ENCODE data around the gene F10. TPM values are rescaled to one million over a fixed set of nuclear protein-coding genes. Genes with fewer than 3 reads are reported as not detected.
"Not testable (repeated sequence)": the region's sequence is repeated elsewhere in the genome, so short reads cannot be mapped to it uniquely, and the experiment has no call there.

F10 gene
- total and polyA plus RNA-seq, 8 donors, result 1.1 to 59.4 (median 3.8) TPM

DNA sequence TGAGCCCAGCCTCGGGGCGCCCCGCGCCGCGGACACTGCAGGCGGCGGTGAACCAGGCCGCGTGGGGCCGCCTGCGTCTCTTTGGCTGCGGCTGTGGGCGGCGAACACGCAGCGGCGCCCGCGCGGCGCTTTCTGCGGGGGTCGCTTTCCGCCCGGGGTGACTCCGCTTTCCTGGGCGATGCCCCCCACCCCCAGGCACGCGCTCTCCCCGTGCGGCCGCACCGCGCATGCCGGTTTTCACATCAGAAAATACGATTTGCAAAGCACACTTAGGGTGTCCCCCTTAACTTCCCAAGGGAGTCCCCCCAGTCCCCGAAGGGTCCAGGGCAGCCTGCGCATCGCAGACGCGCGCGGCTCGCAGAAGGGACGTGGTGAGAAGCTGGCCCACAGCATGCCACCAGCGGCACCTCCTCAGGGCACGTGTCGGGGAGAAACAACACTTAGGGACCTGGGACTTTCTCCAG, 11.7 kb upstream of the F10 start:
- peaks cover 0 to 4% (median 0%) of the 10 kb centered on the region in 3 donors for H3K4me1 ChIP-seq
- DNase-seq (peak in 1 of 6 donors; percentile 37), FAIRE-seq (no peak), ATAC-seq (no peak)
- intact Hi-C loops (cut with DNase I), result no loop called here
- no peak overlapping the region for H3K27ac ChIP-seq
- peaks cover 0 to 10% (median 5%) of the 10 kb centered on the region in 4 donors for H3K27me3 ChIP-seq
- 14 to 19% methylated on average over 49 of the region's 49 CpGs for whole genome bisulfite sequencing, 2 donors
- no peaks in the 10 kb centered on the region for H3K36me3 ChIP-seq
- H3K9me3 ChIP-seq, result no peaks in the 10 kb centered on the region
- TF ChIP-seq, protein P1, sequence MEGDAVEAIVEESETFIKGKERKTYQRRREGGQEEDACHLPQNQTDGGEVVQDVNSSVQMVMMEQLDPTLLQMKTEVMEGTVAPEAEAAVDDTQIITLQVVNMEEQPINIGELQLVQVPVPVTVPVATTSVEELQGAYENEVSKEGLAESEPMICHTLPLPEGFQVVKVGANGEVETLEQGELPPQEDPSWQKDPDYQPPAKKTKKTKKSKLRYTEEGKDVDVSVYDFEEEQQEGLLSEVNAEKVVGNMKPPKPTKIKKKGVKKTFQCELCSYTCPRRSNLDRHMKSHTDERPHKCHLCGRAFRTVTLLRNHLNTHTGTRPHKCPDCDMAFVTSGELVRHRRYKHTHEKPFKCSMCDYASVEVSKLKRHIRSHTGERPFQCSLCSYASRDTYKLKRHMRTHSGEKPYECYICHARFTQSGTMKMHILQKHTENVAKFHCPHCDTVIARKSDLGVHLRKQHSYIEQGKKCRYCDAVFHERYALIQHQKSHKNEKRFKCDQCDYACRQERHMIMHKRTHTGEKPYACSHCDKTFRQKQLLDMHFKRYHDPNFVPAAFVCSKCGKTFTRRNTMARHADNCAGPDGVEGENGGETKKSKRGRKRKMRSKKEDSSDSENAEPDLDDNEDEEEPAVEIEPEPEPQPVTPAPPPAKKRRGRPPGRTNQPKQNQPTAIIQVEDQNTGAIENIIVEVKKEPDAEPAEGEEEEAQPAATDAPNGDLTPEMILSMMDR (IDR thresholded peaks at IDR 0.05), result no peak
- peak overlapping the region; percentile 14 to 48 (median 22) for H3K4me3 ChIP-seq

DNA sequence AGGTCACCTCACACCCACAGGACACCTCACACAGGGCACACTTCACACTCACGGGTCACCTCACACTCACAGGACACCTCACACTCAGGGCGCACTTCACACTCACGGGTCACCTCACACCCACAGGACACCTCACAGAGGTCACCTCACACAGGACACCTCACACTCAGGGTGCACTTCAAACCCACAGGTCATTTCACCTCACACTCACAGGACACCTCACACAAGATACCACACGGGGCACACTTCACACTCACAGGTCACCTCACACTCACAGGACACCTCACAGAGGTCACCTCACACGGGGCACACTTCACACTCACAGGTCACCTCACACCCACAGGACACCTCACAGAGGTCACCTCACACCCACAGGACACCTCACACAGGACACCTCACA, 10.8 kb upstream of the F10 start:
- FAIRE-seq, ATAC-seq: not testable (repeated sequence)

DNA sequence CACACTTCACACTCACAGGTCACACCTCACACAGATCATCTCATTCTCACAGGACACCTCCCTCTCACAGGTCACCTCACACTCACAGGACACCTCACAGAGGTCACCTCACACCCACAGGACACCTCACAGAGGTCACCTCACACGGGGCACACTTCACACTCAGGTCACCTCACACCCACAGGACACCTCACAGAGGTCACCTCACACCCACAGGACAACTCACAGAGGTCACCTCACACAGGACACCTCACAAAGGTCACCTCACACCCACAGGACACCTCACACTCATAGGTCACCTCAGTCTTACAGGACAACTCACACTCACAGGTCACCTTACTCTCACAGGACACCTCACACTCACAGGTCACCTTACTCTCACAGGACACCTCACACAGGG, 10.1 kb upstream of the F10 start:
- FAIRE-seq; H3K4me3 ChIP-seq; H3K9me3 ChIP-seq; ATAC-seq; intact Hi-C loops (cut with DNase I); DNase-seq; H3K36me3 ChIP-seq; H3K4me1 ChIP-seq; H3K27ac ChIP-seq: not testable (repeated sequence)
- WGBS, 2 donors, result 46 to 67% methylated on average over 1 of the region's 1 CpG
- peaks cover 0 to 10% (median 5%) of the 10 kb centered on the region in 4 donors for H3K27me3 ChIP-seq

More for the DNA sequence above, 10.8 kb upstream of the F10 start:
- 65 to 76% methylated on average over 5 of the region's 5 CpGs for WGBS, 2 donors
- H3K27ac ChIP-seq; intact Hi-C loops (cut with DNase I); H3K4me1 ChIP-seq; DNase-seq; H3K36me3 ChIP-seq; H3K4me3 ChIP-seq; H3K9me3 ChIP-seq: not testable (repeated sequence)
- peaks cover 0 to 10% (median 5%) of the 10 kb centered on the region in 4 donors for H3K27me3 ChIP-seq

DNA sequence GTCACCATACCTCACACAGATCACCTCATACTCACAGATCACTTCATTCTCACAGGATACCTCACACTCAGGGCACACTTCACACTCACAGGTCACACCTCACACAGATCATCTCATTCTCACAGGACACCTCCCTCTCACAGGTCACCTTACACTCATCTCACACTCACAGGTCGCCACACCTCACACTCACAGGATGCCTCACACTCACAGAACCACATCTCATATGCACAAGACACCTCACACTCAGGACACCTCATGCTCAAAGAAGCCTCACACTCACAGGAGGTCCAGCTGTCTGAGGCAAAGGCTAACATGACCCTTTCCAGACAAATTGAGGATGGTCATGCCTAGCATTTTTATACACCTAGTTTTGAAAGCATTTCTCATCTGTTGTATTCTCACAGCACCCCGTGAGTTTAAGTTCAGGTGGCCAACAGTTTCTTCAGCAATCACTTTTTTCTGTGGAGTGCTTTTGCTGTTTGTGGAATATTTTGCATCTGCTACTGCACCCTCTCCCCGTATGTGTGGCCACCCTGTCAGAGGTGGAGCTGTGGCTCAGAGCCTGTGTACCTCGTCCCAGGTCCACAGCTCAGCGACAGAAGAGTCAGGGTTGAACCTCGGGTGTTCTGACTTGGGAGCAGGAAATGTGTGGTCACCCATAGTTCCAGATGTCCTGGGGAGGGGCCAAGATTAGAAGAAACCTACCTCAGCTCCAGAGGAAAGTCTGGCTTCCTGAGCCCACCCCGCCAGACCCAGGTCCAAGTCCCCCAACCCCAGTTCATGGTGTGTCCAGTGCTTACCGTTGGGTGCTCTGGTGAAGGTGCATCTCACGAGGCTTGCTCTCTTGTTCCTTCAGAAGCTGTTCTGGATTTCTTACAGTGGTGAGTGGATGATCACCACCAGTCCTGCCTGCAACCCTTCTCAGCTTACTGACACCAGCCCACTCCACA, 9.4 kb upstream of the F10 start:
- FAIRE-seq, result no peak
- no peak for ATAC-seq
- intact Hi-C loops (cut with DNase I), result no loop called here
- peaks cover 0 to 4% (median 0%) of the 10 kb centered on the region in 3 donors for H3K4me1 ChIP-seq
- 58 to 66% methylated on average over 9 of the region's 9 CpGs for WGBS, 2 donors
- peaks cover 0 to 10% (median 5%) of the 10 kb centered on the region in 4 donors for H3K27me3 ChIP-seq
- H3K36me3 ChIP-seq, result no peaks in the 10 kb centered on the region
- peak in 1 of 6 donors; percentile 3 for DNase-seq
- H3K9me3 ChIP-seq, result no peaks in the 10 kb centered on the region
- no peak overlapping the region for H3K27ac ChIP-seq
- TF ChIP-seq, protein P1 (IDR thresholded peaks at IDR 0.05), result no peak
- no peak overlapping the region for H3K4me3 ChIP-seq

DNA sequence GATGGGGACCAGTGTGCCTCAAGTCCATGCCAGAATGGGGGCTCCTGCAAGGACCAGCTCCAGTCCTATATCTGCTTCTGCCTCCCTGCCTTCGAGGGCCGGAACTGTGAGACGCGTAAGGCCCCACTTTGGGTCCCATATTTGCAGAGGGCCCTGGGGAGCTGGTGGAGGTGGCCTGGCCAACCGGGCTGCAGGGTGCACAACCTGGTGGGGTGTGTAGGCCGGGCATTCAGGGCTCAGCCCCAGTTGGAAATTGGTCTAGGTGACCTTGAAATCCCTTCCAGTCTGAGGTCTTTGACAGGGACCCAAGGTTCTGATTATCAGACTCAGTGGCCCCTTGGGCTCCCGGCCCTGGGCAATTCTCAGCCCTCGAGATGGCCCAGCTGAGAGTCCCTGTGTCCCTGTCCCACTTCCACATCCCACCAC, 8.7 kb upstream of the F10 start:
- H3K4me3 ChIP-seq, result no peak overlapping the region
- peaks cover 0 to 4% (median 0%) of the 10 kb centered on the region in 3 donors for H3K4me1 ChIP-seq
- H3K36me3 ChIP-seq, result no peaks in the 10 kb centered on the region
- intact Hi-C loops (cut with DNase I), result no loop called here
- ATAC-seq, result no peak
- TF ChIP-seq, protein P1 (IDR thresholded peaks at IDR 0.05), result no peak
- no peaks in the 10 kb centered on the region for H3K9me3 ChIP-seq
- FAIRE-seq, result no peak
- peaks cover 0 to 10% (median 5%) of the 10 kb centered on the region in 4 donors for H3K27me3 ChIP-seq
- H3K27ac ChIP-seq, result no peak overlapping the region
- peak in 2 of 6 donors; percentile 8 to 55 for DNase-seq
- WGBS, 2 donors, result 80 to 82% methylated on average over 8 of the region's 8 CpGs
